HepG2 (cell line): ENCODE results near the gene WDR81. TPM values are rescaled to one million over a fixed set of nuclear protein-coding genes. Genes with fewer than 3 reads are reported as not detected.

Experiments
- CSRNP1 ChIP-seq: sonication (generic); formaldehyde crosslinking; IDR thresholded peaks from 2 replicates; pipeline ENCODE4 v1.8.1; 2023; ENCODE audit warnings: mild to moderate bottlenecking, missing genetic modification reagents
- FUBP1 ChIP-seq: sonication (generic); formaldehyde crosslinking; IDR thresholded peaks from 2 replicates; pipeline ENCODE4 v1.5.1; 2020; ENCODE audit warnings: missing genetic modification reagents, mild to moderate bottlenecking, borderline replicate concordance
- GABPA ChIP-seq, 2 experiments: IDR thresholded peaks; 2 replicates each; pipeline ENCODE4 v1.6.1; 2011 to 2016; ENCODE audit warnings: low read depth in 2 of 2, low read length in 1 of 2, missing biosample characterization in 1 of 2, missing genetic modification characterization in 1 of 2
- GABPB1 ChIP-seq: IDR thresholded peaks from 2 replicates; pipeline ENCODE4 v1.6.1; 2016; ENCODE audit warnings: mild to moderate bottlenecking, missing genetic modification reagents, moderate library complexity, missing compliant biosample characterization
- KDM6A ChIP-seq: IDR thresholded peaks from 2 replicates; pipeline ENCODE4 v1.6.1; 2016; ENCODE audit warnings: low read depth
- KLF16 ChIP-seq, 2 experiments: sonication (generic) in 1 of 2; formaldehyde crosslinking in 1 of 2; IDR thresholded peaks; 2 replicates each; pipeline versions ENCODE4 v1.6.1 to v1.8.0; 2016 to 2023; ENCODE audit warnings: missing genetic modification reagents in 2 of 2, missing compliant biosample characterization in 1 of 2
- MAFF ChIP-seq: IDR thresholded peaks from 2 replicates; pipeline ENCODE4 v1.6.1; 2011; ENCODE audit warnings: low read depth, low read length, improper control_type of control experiment
- MED1 ChIP-seq: sonication (generic); formaldehyde crosslinking; IDR thresholded peaks from 2 replicates; pipeline ENCODE4 v1.4.0; 2020; ENCODE audit warnings: missing genetic modification reagents
- NCOA1 ChIP-seq: sonication (generic); formaldehyde crosslinking; IDR thresholded peaks from 2 replicates; pipeline ENCODE4 v1.9.0; 2021; ENCODE audit warnings: missing genetic modification reagents
- RELA ChIP-seq: sonication (generic); formaldehyde crosslinking; IDR thresholded peaks from 2 replicates; pipeline ENCODE4 v1.4.0; 2020; ENCODE audit warnings: missing genetic modification reagents
- SKI ChIP-seq: fragments of 450-650 bp; IDR thresholded peaks from one replicate; pipeline ENCODE4 v1.6.1; 2018; ENCODE audit warnings: mild to moderate bottlenecking; ENCODE audit not compliant: partially characterized antibody
- SKIL ChIP-seq: sonication (generic); formaldehyde crosslinking; IDR thresholded peaks from 2 replicates; pipeline ENCODE4 v1.8.0; 2022; ENCODE audit warnings: missing genetic modification reagents, mild to moderate bottlenecking, moderate library complexity, borderline replicate concordance
- TFAP4 ChIP-seq: sonication (generic); IDR thresholded peaks from 2 replicates; pipeline ENCODE4 v1.6.1; 2016; ENCODE audit warnings: low read depth, borderline replicate concordance
- ZBTB20 ChIP-seq: sonication (generic); formaldehyde crosslinking; IDR thresholded peaks from 2 replicates; pipeline ENCODE4 v1.8.1; 2023; ENCODE audit warnings: missing genetic modification reagents, low read depth, mild to moderate bottlenecking, borderline replicate concordance
- ZFP36 ChIP-seq: fragments of 150-350 bp; IDR thresholded peaks from 2 replicates; pipeline ENCODE4 v1.6.1; 2018; ENCODE audit warnings: borderline replicate concordance, low read length, low read depth; ENCODE audit not compliant: partially characterized antibody
- ZKSCAN8 ChIP-seq: IDR thresholded peaks from 2 replicates; pipeline ENCODE4 v1.6.1; 2016; ENCODE audit warnings: borderline replicate concordance, missing genetic modification reagents, missing compliant biosample characterization
- ZNF615 ChIP-seq: sonication (generic); formaldehyde crosslinking; IDR thresholded peaks from 2 replicates; pipeline ENCODE4 v1.5.0; 2020; ENCODE audit warnings: mild to moderate bottlenecking, missing genetic modification reagents, borderline replicate concordance
- ZNF749 ChIP-seq: sonication (generic); formaldehyde crosslinking; IDR thresholded peaks from 2 replicates; pipeline ENCODE4 v1.8.0; 2022; ENCODE audit warnings: mild to moderate bottlenecking, missing genetic modification reagents, moderate library complexity, borderline replicate concordance
- ZSCAN25 ChIP-seq: sonication (generic); formaldehyde crosslinking; IDR thresholded peaks from 2 replicates; pipeline ENCODE4 v1.8.0; 2022; ENCODE audit warnings: mild to moderate bottlenecking, missing genetic modification reagents
- ZSCAN30 ChIP-seq: sonication (generic); formaldehyde crosslinking; IDR thresholded peaks from 2 replicates; pipeline ENCODE4 v1.5.0; 2020; ENCODE audit warnings: mild to moderate bottlenecking, missing genetic modification reagents
- polyA plus RNA-seq, 8 experiments: library from polyadenylated mRNA; depleted of rRNA in 3 of 8; stranded (reverse) in 7 of 8; unstranded in 1 of 8; fragments of >200 nt; fragmentation: Illumina TruSeq in 4 of 8; extraction: Trizol in 4 of 8; gene quantifications; 2 replicates each; pipeline versions ENCODE4 v1.2.1 to v1.2.3, GENCODE V29; 2011 to 2016; ENCODE audit warnings: low read depth in 4 of 8, missing spikeins in 1 of 8, mixed read lengths in 1 of 8; ENCODE audit not compliant: insufficient read depth in 1 of 8
- total RNA-seq, 5 experiments: library from RNA; depleted of rRNA; stranded (reverse); fragments of >200 nt; fragmentation: Illumina TruSeq; extraction: Trizol; gene quantifications; 2 replicates each; pipeline ENCODE4 v1.2.3, GENCODE V29; 2016; ENCODE audit warnings: low read depth in 1 of 5

The WDR81 gene
- total and polyA plus RNA-seq, 2 of the 13 experiments (the other 11 are each of a cell fraction or from before 2014, with no cell fraction given), result 9.1 to 16.7 TPM

- TF ChIP-seq MED1 (CRISPR knock-in tag), result peak; percentile 32; the same call in 1 of the 2 replicates
- TF ChIP-seq TFAP4, result peak; percentile 64; the same call in 1 of the 2 replicates
- peak; percentile 58; the same call in 1 of the 2 replicates for TF ChIP-seq ZNF749 (CRISPR knock-in tag)
- peak; percentile 5; the same call in 1 of the 2 replicates for TF ChIP-seq ZBTB20 (CRISPR knock-in tag)
- peak; percentile 56 for TF ChIP-seq GABPB1 (CRISPR knock-in tag)
- 0 out of 2 replicates have a peak, but pooled peaks have one; percentile 23 for TF ChIP-seq ZKSCAN8 (CRISPR knock-in tag)
- no peak for TF ChIP-seq RELA
- peak; percentile 81; the same call in 1 of the 2 replicates for TF ChIP-seq ZSCAN25 (CRISPR knock-in tag)
- TF ChIP-seq CSRNP1, result peak; percentile 76
- TF ChIP-seq FUBP1 (CRISPR knock-in tag), result no peak
- TF ChIP-seq ZSCAN30 (CRISPR knock-in tag), result no peak
- no peak for TF ChIP-seq KDM6A (CRISPR knock-in tag)
- no peak for TF ChIP-seq NCOA1
- TF ChIP-seq SKIL (CRISPR knock-in tag), result no peak
- TF ChIP-seq ZNF615 (CRISPR knock-in tag), result no peak
- TF ChIP-seq SKI, result peak; percentile 17
- peak in 1 of 2 experiments; percentile 6; a peak in 1 of 4 replicates for TF ChIP-seq KLF16 (CRISPR knock-in tag; IDR thresholded peaks at IDR 0.05)
- no peak for TF ChIP-seq MAFF
- TF ChIP-seq GABPA (IDR thresholded peaks at IDR 0.05; ENCODE audit: low read depth, low read length), result no peak
- no peak; the same call in 1 of the 2 replicates for TF ChIP-seq GABPA (CRISPR knock-in tag; IDR thresholded peaks at IDR 0.05; ENCODE audit: low read depth)
- TF ChIP-seq ZFP36, result no peak
These were observed 9.3 kb upstream of the WDR81 start (continued) for GRCh38 chr17:1714980-1715802.
